K562 (cell line): Measurements from ENCODE around the gene FUNDC1. TPM values are rescaled to one million over a fixed set of nuclear protein-coding genes. Genes with fewer than 3 reads are reported as not detected.
"Not testable (repeated sequence)": the region's sequence is repeated elsewhere in the genome, so short reads cannot be mapped to it uniquely, and the experiment has no call there.

Experiments used
- ATAC-seq: fragments of 200-7000 bp; cut with Tn5 transposase; 3 replicates; pipeline ENCODE4 v1.9.1; 2020; ENCODE audit warnings: moderate library complexity
- BruUV-seq: library from RNA; stranded (reverse); fragments of 400-500 nt; replicated peaks from 2 replicates; lab custom pipeline; 2021; lab: Mats Ljungman, UMichigan
- CTCF ChIA-PET: fragments of 300-600 bp; formaldehyde crosslinking; extraction: SDS; loops from one replicate; lab custom pipeline; 2021; ENCODE audit warnings: low intra/inter-chr PET ratio; lab: Yijun Ruan, JAX
- POLR2A ChIA-PET: fragments of 300-600, 350-650 bp; sonication (Branson Sonifier 250); formaldehyde crosslinking; extraction: SDS; loops from one replicate; lab custom pipeline; 2021; ENCODE audit warnings: antibody characterized with exemption, inconsistent platforms; lab: Yijun Ruan, JAX
- DNase-seq, 4 experiments: peaks; one replicate each; pipeline versions ENCODE4 v3.0.0 to v3.0.0-alpha.2; 2011 to 2018; ENCODE audit warnings: low spot score in 3 of 4, mixed read lengths in 3 of 4; ENCODE audit errors: extremely low read depth in 1 of 4
- FAIRE-seq: peaks from 2 replicates; lab custom pipeline; 2011; peaks lifted over from hg19 to GRCh38; lab: Jason Lieb, UNC
- H2AFZ ChIP-seq: 2 replicates; pipeline ENCODE4 v1.6.0; 2011; ENCODE audit warnings: low read depth, low read length, control low read depth, inconsistent platforms
- H3K27ac ChIP-seq: fragments of 200-600 bp; 3 replicates; pipeline ENCODE4 v1.8.0; 2011; ENCODE audit warnings: low read depth, mild to moderate bottlenecking, control low read depth, inconsistent platforms, low read length, moderate library complexity, mixed read lengths; ENCODE audit errors: extremely low read depth
- H3K27me3 ChIP-seq, 2 experiments: fragments of 300-600 bp in 1 of 2; 2 replicates in 1 of 2; 3 replicates in 1 of 2; pipeline versions ENCODE4 v1.6.0 to v1.8.0; 2011; ENCODE audit warnings: inconsistent platforms in 2 of 2, low read length in 2 of 2, mild to moderate bottlenecking in 1 of 2, mixed read lengths in 1 of 2, moderate library complexity in 1 of 2; ENCODE audit not compliant: control insufficient read depth in 2 of 2, insufficient read depth in 2 of 2
- H3K36me3 ChIP-seq: fragments of 300-600 bp; 3 replicates; pipeline ENCODE4 v1.8.0; 2011; ENCODE audit warnings: mild to moderate bottlenecking, low read length, inconsistent platforms; ENCODE audit not compliant: control insufficient read depth, insufficient read depth
- H3K4me1 ChIP-seq, 2 experiments: fragments of 200-600 bp in 1 of 2; replicated peaks in 1 of 2; 2 replicates in 1 of 2; 3 replicates in 1 of 2; pipeline versions ENCODE4 v1.5.1 to v1.8.0; 2011; ENCODE audit warnings: inconsistent platforms in 2 of 2, low read length in 2 of 2, mild to moderate bottlenecking in 1 of 2, mixed read lengths in 1 of 2, moderate library complexity in 1 of 2; ENCODE audit not compliant: control insufficient read depth in 2 of 2, insufficient read depth in 2 of 2
- H3K4me2 ChIP-seq: 2 replicates; pipeline ENCODE4 v1.6.1; 2011; ENCODE audit warnings: low read length, control low read depth, inconsistent platforms, mixed read lengths; ENCODE audit not compliant: insufficient read depth
- H3K4me3 ChIP-seq: fragments of 200-600 bp; sonication (generic), shearing (Covaris generic); 2 replicates; pipeline ENCODE4 v1.5.1; 2016; ENCODE audit warnings: control low read depth, inconsistent platforms
- H3K79me2 ChIP-seq: fragments of 200-600 bp; 3 replicates; pipeline ENCODE4 v1.8.0; 2011; ENCODE audit warnings: low read length, inconsistent platforms; ENCODE audit not compliant: control insufficient read depth, insufficient read depth
- H3K9ac ChIP-seq, 2 experiments: 2 replicates each; pipeline versions ENCODE4 v1.6.0 to v1.6.1; 2011; ENCODE audit warnings: low read depth in 2 of 2, low read length in 2 of 2, control low read depth in 1 of 2, inconsistent platforms in 1 of 2, mild to moderate bottlenecking in 1 of 2, mixed read lengths in 1 of 2; ENCODE audit not compliant: insufficient read depth in 1 of 2
- H3K9me1 ChIP-seq: one replicate; pipeline ENCODE4 v1.6.0; 2011; ENCODE audit warnings: inconsistent platforms, mild to moderate bottlenecking, low read length, moderate library complexity; ENCODE audit not compliant: control insufficient read depth, insufficient read depth
- H3K9me3 ChIP-seq: replicated peaks from 2 replicates; pipeline ENCODE4 v1.5.1; 2011; ENCODE audit warnings: low read depth, low read length, inconsistent platforms; ENCODE audit not compliant: control insufficient read depth, insufficient read depth
- H4K20me1 ChIP-seq: replicated peaks from 2 replicates; pipeline ENCODE4 v1.6.1; 2011; ENCODE audit warnings: low read length, inconsistent platforms, mixed read lengths; ENCODE audit not compliant: control insufficient read depth, insufficient read depth
- BRD4 ChIP-seq: fragments of 200-600 bp; sonication (generic); IDR thresholded peaks from 2 replicates; pipeline ENCODE4 v1.6.1; 2017; ENCODE audit warnings: inconsistent platforms
- GTF2A2 ChIP-seq: IDR thresholded peaks from 2 replicates; pipeline ENCODE4 v1.6.1; 2016; ENCODE audit warnings: mild to moderate bottlenecking, missing genetic modification characterization, missing compliant biosample characterization
- NFIX ChIP-seq: fragments of 250-450 bp; sonication (Bioruptor Pico); IDR thresholded peaks from 2 replicates; pipeline ENCODE4 v1.4.0; 2020; ENCODE audit warnings: low read depth, mild to moderate bottlenecking, moderate library complexity
- RNF219 ChIP-seq: fragments of 250-450 bp; sonication (Bioruptor Pico); IDR thresholded peaks from 2 replicates; pipeline ENCODE4 v1.5.0; 2022; ENCODE audit warnings: mild to moderate bottlenecking
- WGBS: fragments of 100-300 bp; shearing (Covaris generic); methylation state at CpG from one replicate; pipeline ENCODE4 v1.1.6; 2016; ENCODE audit warnings: low coverage, mixed read lengths; ENCODE audit not compliant: insufficient coverage; ENCODE audit errors: missing lambda C conversion rate; 5-methylcytosine and 5-hydroxymethylcytosine counted together
- in situ Hi-C: fragments of 300-500 bp; cut with MboI; formaldehyde crosslinking; loops from 4 replicates; pipeline ENCODE4 v1.15.0; 2018; ENCODE audit warnings: inconsistent platforms, mixed read lengths
- intact Hi-C: fragments of 100-400 bp; cut with micrococcal nuclease; formaldehyde crosslinking; loops from 2 replicates; pipeline ENCODE4 v1.14.2; 2022
- polyA plus RNA-seq, 8 experiments: library from polyadenylated mRNA; depleted of rRNA in 4 of 8; stranded (reverse) in 5 of 8; unstranded in 3 of 8; fragments of >200 nt; fragmentation: Nextera tagmentation in 2 of 8; fragmentation: Illumina TruSeq in 1 of 8; extraction: Ambion mirVana in 2 of 8; extraction: Trizol in 1 of 8; gene quantifications; 2 replicates each; pipeline versions ENCODE4 v1.2.1 to v1.2.3, GENCODE V29; 2011 to 2014; ENCODE audit warnings: inconsistent platforms in 1 of 8, missing spikeins in 1 of 8
- total RNA-seq, 7 experiments: library from RNA; depleted of rRNA in 6 of 7; stranded (reverse); fragments of >200 nt in 6 of 7; fragmentation: Illumina TruSeq in 2 of 7; extraction: Trizol in 2 of 7; gene quantifications; 2 replicates each; pipeline versions ENCODE4 v1.2.1 to v1.2.3, GENCODE V29; 2011 to 2021; ENCODE audit warnings: low replicate concordance in 1 of 7

FUNDC1 gene
- total and polyA plus RNA-seq, 9 of the 15 experiments (the other 6 are each of a cell fraction or from before 2014, with no cell fraction given), result 15.6 to 59.1 (median 29.3) TPM

- Histone ChIP-seq H4K20me1 (no peaks in the 10 kb centered on the region), H3K9me1 (no peaks in the 10 kb centered on the region), H3K9ac (no peak overlapping the region), H3K79me2 (no peaks in the 10 kb centered on the region), H3K27me3 (no peaks in the 10 kb centered on the region), H3K36me3 (no peaks in the 10 kb centered on the region), H3K4me2 (no peak overlapping the region), H2AFZ (no peak overlapping the region), H3K27ac (no peak overlapping the region), H3K9me3 (no peaks in the 10 kb centered on the region), H3K4me1 (no peaks in the 10 kb centered on the region; a peak in 1 of 5 replicates), H3K4me3 (no peak overlapping the region)
- DNase-seq (no peak), FAIRE-seq (no peak), ATAC-seq (no peak)
- WGBS, result 36% methylated on average over 1 of the region's 1 CpG
- ChIA-PET POLR2A (no interaction called here), CTCF (interaction anchor here (0.6 kb wide), 1 partner anchor 443 kb away, joined by 3 read pairs; no protein-coding TSS in a partner anchor)
- BruUV-seq, result no TSS peak
- intact Hi-C loops (no loop called here), in situ Hi-C loops (no loop called here)
- no peak for TF ChIP-seq RNF219 (CRISPR knock-in tag)
Observed at GRCh38 chrX:44569122-44569521, 26.5 kb upstream of the FUNDC1 start.

GRCh38 chrX:44568196-44568595, 25.5 kb upstream of the FUNDC1 start:
- no peak for TF ChIP-seq NFIX
- no peak for TF ChIP-seq BRD4
- no peak for TF ChIP-seq GTF2A2
- TF ChIP-seq, all 486 proteins: peak for 0
- Histone ChIP-seq H3K27me3 (no peaks in the 10 kb centered on the region), H3K4me3 (no peak overlapping the region), H3K4me1 (no peaks in the 10 kb centered on the region; a peak in 1 of 5 replicates), H2AFZ (no peak overlapping the region), H3K27ac (no peak overlapping the region), H3K9me1 (no peaks in the 10 kb centered on the region), H3K79me2 (no peaks in the 10 kb centered on the region), H3K9me3 (no peaks in the 10 kb centered on the region), H4K20me1 (no peaks in the 10 kb centered on the region), H3K9ac (no peak overlapping the region), H3K36me3 (no peaks in the 10 kb centered on the region), H3K4me2 (no peak overlapping the region)
- no peak for DNase-seq
- no TSS peak for BruUV-seq
- intact Hi-C loops (no loop called here), in situ Hi-C loops (no loop called here)
- FAIRE-seq, result no peak
- ChIA-PET CTCF (no interaction called here), POLR2A (no interaction called here)
- WGBS, result 37% methylated on average over 3 of the region's 3 CpGs
- no peak for ATAC-seq

- BruUV-seq, CTCF ChIA-PET: not testable (repeated sequence)
- WGBS, result 28% methylated on average over 5 of the region's 6 CpGs
Observed at GRCh38 chrX:44561896-44562295, 19.2 kb upstream of the FUNDC1 start.

More at GRCh38 chrX:44561896-44562295, 19.2 kb upstream of the FUNDC1 start:
- DNase-seq, H3K9ac ChIP-seq, H4K20me1 ChIP-seq, H3K27me3 ChIP-seq, H3K36me3 ChIP-seq, H3K4me2 ChIP-seq, H3K9me1 ChIP-seq, H3K9me3 ChIP-seq, ATAC-seq, intact Hi-C loops, H3K79me2 ChIP-seq, POLR2A ChIA-PET, H3K4me3 ChIP-seq, in situ Hi-C loops, H3K4me1 ChIP-seq, H3K27ac ChIP-seq, H2AFZ ChIP-seq, FAIRE-seq: not testable (repeated sequence)
